Parathyroid adenoma (tissue), 2 donors: ENCODE measurements around the gene CNN2.

Source experiments
- H2AFZ ChIP-seq: fragments of 300-600 bp; sonication (generic); one replicate; pipeline ENCODE4 v1.7.0; 2017; ENCODE audit warnings: antibody characterized with exemption, mild to moderate bottlenecking
- H3K27ac ChIP-seq: fragments of 300-600 bp; sonication (generic); one replicate; pipeline ENCODE4 v1.7.0; 2017
- H3K27me3 ChIP-seq: fragments of 300-600 bp; sonication (generic); one replicate; pipeline ENCODE4 v1.7.0; 2017; ENCODE audit warnings: low read length; ENCODE audit not compliant: control insufficient read depth, insufficient read depth
- H3K36me3 ChIP-seq: fragments of 300-600 bp; sonication (generic); one replicate; pipeline ENCODE4 v1.7.0; 2017; ENCODE audit warnings: low read length; ENCODE audit not compliant: control insufficient read depth, insufficient read depth
- H3K4me1 ChIP-seq: fragments of 300-600 bp; sonication (generic); one replicate; pipeline ENCODE4 v1.7.0; 2017; ENCODE audit warnings: control low read depth
- H3K4me2 ChIP-seq: fragments of 300-600 bp; sonication (generic); one replicate; pipeline ENCODE4 v1.7.0; 2017; ENCODE audit warnings: low read length
- H3K4me3 ChIP-seq: fragments of 300-600 bp; sonication (generic); one replicate; pipeline ENCODE4 v1.7.0; 2017; ENCODE audit warnings: low read depth, low read length
- H3K79me2 ChIP-seq: fragments of 300-600 bp; sonication (generic); one replicate; pipeline ENCODE4 v1.7.0; 2017; ENCODE audit warnings: control low read depth
- H3K9ac ChIP-seq: fragments of 300-600 bp; sonication (generic); one replicate; pipeline ENCODE4 v1.7.0; 2017; ENCODE audit warnings: mild to moderate bottlenecking
- H3K9me3 ChIP-seq: fragments of 300-600 bp; sonication (generic); one replicate; pipeline ENCODE4 v1.7.0; 2017; ENCODE audit warnings: low read length; ENCODE audit not compliant: control insufficient read depth
- TF ChIP-seq, protein P1 (sequence below): fragments of 300-600 bp; sonication (generic); IDR thresholded peaks from one replicate; pipeline ENCODE4 v1.7.0; 2017; ENCODE audit warnings: antibody characterized with exemption, mild to moderate bottlenecking
- donor health status: primary hyperparathyroidism.

CNN2 gene

DNA sequence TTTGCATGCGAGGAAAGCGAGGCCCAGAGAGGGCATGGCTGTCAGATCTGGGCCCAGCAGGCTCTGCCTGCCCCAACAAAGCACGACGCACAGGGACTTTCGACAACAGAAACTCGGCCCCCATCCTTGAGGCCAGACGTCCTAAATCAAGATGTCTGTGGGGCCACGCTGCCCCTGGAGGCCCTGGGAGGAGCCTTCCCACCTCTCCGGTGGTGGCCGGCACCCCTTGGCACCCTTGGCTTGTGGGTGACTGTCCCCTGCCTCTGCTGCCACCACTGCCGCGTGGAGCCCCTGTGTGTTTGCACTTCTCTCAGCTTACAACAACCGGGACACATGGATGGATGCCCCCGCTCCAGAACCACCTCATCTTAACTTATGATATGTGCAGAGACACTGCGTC is 37.9 kb upstream of the CNN2 start:
- Histone ChIP-seq H3K9ac (no peak overlapping the region), H3K9me3 (no peaks in the 10 kb centered on the region), H3K4me2 (no peak overlapping the region), H3K27me3 (no peaks in the 10 kb centered on the region), H3K36me3 (no peaks in the 10 kb centered on the region), H3K4me3 (no peak overlapping the region), H2AFZ (no peak overlapping the region), H3K4me1 (peaks cover 3% of the 10 kb centered on the region), H3K27ac (no peak overlapping the region), H3K79me2 (no peaks in the 10 kb centered on the region)
- TF ChIP-seq, protein P1, sequence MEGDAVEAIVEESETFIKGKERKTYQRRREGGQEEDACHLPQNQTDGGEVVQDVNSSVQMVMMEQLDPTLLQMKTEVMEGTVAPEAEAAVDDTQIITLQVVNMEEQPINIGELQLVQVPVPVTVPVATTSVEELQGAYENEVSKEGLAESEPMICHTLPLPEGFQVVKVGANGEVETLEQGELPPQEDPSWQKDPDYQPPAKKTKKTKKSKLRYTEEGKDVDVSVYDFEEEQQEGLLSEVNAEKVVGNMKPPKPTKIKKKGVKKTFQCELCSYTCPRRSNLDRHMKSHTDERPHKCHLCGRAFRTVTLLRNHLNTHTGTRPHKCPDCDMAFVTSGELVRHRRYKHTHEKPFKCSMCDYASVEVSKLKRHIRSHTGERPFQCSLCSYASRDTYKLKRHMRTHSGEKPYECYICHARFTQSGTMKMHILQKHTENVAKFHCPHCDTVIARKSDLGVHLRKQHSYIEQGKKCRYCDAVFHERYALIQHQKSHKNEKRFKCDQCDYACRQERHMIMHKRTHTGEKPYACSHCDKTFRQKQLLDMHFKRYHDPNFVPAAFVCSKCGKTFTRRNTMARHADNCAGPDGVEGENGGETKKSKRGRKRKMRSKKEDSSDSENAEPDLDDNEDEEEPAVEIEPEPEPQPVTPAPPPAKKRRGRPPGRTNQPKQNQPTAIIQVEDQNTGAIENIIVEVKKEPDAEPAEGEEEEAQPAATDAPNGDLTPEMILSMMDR = no peak

DNA sequence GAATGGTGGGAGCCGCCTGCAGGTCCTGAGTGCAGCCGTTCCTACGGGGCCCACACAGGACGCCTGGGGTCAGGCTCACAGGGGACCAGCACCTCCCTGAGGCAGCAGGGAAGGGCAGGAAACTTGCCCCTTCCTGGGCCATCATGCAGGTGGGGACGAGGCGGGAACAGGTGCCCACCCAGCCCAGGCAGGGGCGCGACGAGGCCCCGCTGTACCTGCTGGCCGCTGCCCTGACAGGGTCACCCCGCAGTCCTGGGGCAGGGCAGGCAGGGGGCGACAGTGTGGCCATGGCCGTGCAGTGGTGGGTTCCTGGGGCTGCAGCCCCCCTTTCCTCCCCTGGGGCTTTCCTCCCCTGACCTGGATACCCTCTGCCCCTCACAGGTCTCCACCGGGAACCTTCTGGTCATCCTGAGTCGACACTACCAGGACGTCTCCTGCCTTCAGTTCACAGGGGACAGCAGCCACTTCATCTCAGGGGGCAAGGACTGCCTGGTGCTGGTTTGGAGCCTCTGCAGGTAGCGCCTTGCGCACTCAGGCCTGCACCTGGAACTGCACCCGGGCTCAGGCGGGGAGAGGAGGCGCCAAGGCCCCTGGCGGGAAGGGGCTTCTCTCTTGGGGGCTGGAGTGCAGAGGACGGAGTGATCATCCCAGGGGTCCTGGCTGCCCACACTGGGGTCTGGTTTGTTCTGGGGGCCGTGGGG is 36.9 kb upstream of the CNN2 start:
- Histone ChIP-seq H3K27me3 (no peaks in the 10 kb centered on the region), H3K36me3 (no peaks in the 10 kb centered on the region), H3K4me3 (no peak overlapping the region), H3K4me2 (no peak overlapping the region), H3K9ac (no peak overlapping the region), H2AFZ (no peak overlapping the region), H3K9me3 (no peaks in the 10 kb centered on the region), H3K27ac (no peak overlapping the region), H3K79me2 (no peaks in the 10 kb centered on the region), H3K4me1 (peaks cover 3% of the 10 kb centered on the region)
- TF ChIP-seq, protein P1 = no peak

DNA sequence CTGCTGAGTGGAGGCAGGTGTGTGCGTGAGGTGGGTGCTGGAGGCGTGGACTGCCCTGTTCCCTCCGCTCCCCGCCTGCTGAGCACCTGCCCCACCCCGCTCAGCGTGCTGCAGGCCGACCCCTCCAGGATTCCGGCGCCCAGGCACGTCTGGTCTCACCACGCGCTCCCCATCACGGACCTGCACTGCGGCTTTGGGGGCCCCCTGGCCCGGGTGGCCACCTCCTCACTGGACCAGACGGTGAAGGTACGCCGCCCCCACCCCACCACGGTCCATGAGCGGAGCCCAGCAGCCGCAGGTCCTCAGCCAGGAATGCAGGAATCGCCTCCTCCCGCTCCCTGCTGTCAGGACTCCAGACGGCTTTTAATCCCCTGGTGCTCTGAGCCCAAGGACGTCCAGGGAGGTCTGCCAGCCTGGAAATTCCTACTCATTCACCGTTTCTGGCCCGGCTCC is 36.3 kb upstream of the CNN2 start:
- H2AFZ ChIP-seq = no peak overlapping the region
- H3K4me3 ChIP-seq = no peak overlapping the region
- no peak overlapping the region for H3K4me2 ChIP-seq
- H3K27ac ChIP-seq = no peak overlapping the region
- no peaks in the 10 kb centered on the region for H3K4me1 ChIP-seq
- H3K36me3 ChIP-seq = no peaks in the 10 kb centered on the region
- no peaks in the 10 kb centered on the region for H3K27me3 ChIP-seq
- no peak overlapping the region for H3K9ac ChIP-seq
- TF ChIP-seq, protein P1 = no peak
- no peaks in the 10 kb centered on the region for H3K9me3 ChIP-seq
- no peaks in the 10 kb centered on the region for H3K79me2 ChIP-seq

DNA sequence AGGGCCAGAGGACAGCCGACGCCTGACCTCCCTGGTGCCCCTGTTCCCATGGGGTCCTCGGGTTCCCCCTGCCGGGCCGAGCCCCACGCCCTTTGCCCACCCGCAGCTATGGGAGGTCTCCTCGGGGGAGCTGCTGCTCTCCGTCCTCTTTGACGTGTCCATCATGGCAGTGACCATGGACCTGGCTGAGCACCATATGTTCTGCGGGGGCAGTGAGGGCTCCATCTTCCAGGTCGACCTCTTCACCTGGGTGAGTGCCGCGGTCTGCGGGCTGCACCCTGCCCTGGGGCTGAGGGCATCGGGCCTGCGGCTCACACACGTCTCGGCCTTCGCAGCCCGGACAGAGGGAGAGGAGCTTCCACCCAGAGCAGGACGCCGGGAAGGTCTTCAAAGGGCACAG is 35.7 kb upstream of the CNN2 start:
- H2AFZ ChIP-seq = no peak overlapping the region
- no peak overlapping the region for H3K9ac ChIP-seq
- H3K27ac ChIP-seq = no peak overlapping the region
- H3K4me2 ChIP-seq = no peak overlapping the region
- no peaks in the 10 kb centered on the region for H3K27me3 ChIP-seq
- no peaks in the 10 kb centered on the region for H3K36me3 ChIP-seq
- TF ChIP-seq, protein P1 = no peak
- no peak overlapping the region for H3K4me3 ChIP-seq
- no peaks in the 10 kb centered on the region for H3K4me1 ChIP-seq
- H3K9me3 ChIP-seq = no peaks in the 10 kb centered on the region
- no peaks in the 10 kb centered on the region for H3K79me2 ChIP-seq
